ENCODE measurements around the gene PGM5.

- TF ChIP-seq, protein P1, sequence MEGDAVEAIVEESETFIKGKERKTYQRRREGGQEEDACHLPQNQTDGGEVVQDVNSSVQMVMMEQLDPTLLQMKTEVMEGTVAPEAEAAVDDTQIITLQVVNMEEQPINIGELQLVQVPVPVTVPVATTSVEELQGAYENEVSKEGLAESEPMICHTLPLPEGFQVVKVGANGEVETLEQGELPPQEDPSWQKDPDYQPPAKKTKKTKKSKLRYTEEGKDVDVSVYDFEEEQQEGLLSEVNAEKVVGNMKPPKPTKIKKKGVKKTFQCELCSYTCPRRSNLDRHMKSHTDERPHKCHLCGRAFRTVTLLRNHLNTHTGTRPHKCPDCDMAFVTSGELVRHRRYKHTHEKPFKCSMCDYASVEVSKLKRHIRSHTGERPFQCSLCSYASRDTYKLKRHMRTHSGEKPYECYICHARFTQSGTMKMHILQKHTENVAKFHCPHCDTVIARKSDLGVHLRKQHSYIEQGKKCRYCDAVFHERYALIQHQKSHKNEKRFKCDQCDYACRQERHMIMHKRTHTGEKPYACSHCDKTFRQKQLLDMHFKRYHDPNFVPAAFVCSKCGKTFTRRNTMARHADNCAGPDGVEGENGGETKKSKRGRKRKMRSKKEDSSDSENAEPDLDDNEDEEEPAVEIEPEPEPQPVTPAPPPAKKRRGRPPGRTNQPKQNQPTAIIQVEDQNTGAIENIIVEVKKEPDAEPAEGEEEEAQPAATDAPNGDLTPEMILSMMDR (IDR thresholded peaks at IDR 0.05; ENCODE audit: low read length) = no peak
- no peak for TF ChIP-seq EZH2phosphoT487 (IDR thresholded peaks at IDR 0.05; ENCODE audit: low read length)
These were observed 185.2 kb downstream of the PGM5 start for GRCh38 chr9:68541568-68541967.

Measured in MM.1S (cell line).